ENCODE results near the gene OSBPL8. TPM values are rescaled to one million over a fixed set of nuclear protein-coding genes. Genes with fewer than 3 reads are reported as not detected.

OSBPL8 gene
- total and polyA plus RNA-seq, 2 of the 8 experiments (the other 6 are each of a cell fraction or from before 2014, with no cell fraction given), result 10.9 to 81.1 TPM

DNA sequence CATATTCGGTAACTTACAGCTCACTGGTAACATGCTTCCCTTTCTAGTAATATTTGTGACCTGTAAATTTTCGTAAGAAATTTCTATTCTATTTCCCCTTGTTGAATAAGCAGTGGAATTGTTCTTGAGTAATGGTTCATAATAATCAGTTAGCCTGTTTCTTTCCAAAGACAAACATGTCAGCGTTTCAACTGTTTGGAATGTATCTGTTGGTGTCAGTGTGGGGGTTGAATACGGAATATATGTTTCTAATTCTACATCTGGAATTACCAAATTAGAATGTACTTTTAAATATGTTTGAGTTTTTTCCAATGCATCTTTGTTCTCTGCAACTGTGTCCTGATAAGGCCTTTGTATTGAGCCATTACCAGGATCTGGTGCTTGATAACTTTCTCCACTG, 213.3 kb downstream of the OSBPL8 start:
- no peak overlapping the region for H3K4me2 ChIP-seq (ENCODE audit: insufficient read depth in 1 of 2, low read depth in 2 of 2, low read length in 2 of 2)

More for the DNA sequence above, 213.3 kb downstream of the OSBPL8 start:
- Histone ChIP-seq H3K36me3 (ENCODE audit: control insufficient read depth in 2 of 4, insufficient read depth in 4 of 4, low read length in 3 of 4) (0 out of 8 replicates have a peak, but pooled peaks cover 0 to 2% (median 0%) of the 10 kb centered on the region in 4 experiments), H3K9ac (replicated peaks in 1 of 4; ENCODE audit: extremely low read depth in 1 of 4, low read depth in 3 of 4, low read length in 3 of 4) (no peak overlapping the region), H3K14ac (ENCODE audit: insufficient read length) (no peak overlapping the region), H3K18ac (ENCODE audit: extremely low read depth, low read length) (no peak overlapping the region), H2BK120ac (replicated peaks; ENCODE audit: low read depth, low read length) (no peak overlapping the region), H4K91ac (replicated peaks; ENCODE audit: insufficient read length, low read length) (no peak overlapping the region), H3K79me1 (ENCODE audit: low read depth, low read length) (no peaks in the 10 kb centered on the region), H4K5ac (ENCODE audit: insufficient read length, low read depth, low read length) (no peak overlapping the region), H3K27me3 (replicated peaks in 1 of 4; ENCODE audit: control insufficient read depth in 3 of 4, extremely low read depth in 1 of 4, insufficient read depth in 3 of 4, low read length in 3 of 4) (no peaks in the 10 kb centered on the region), H3K4me3 (ENCODE audit: extremely low read depth in 1 of 4, insufficient read depth in 2 of 4, low read depth in 3 of 4, low read length in 4 of 4) (no peak overlapping the region), H3K27ac (ENCODE audit: low read depth, low read length) (no peak overlapping the region), H3K23ac (ENCODE audit: insufficient read length) (no peak overlapping the region), H3K4me1 (replicated peaks in 1 of 4; ENCODE audit: control insufficient read depth in 3 of 4, insufficient read depth in 4 of 4, low read length in 3 of 4) (peaks cover 0 to 2% (median 0%) of the 10 kb centered on the region in 4 experiments; a peak in 2 of 7 replicates), H2BK5ac (ENCODE audit: low read depth, low read length) (no peak overlapping the region), H2AFZ (ENCODE audit: low read length) (no peak overlapping the region), H4K8ac (ENCODE audit: extremely low read depth, insufficient read depth, low read length) (no peak overlapping the region), H3K56ac (replicated peaks; ENCODE audit: insufficient read length, low read depth, low read length) (no peak overlapping the region), H2BK15ac (ENCODE audit: low read length) (no peak overlapping the region), H2BK20ac (ENCODE audit: low read length) (no peak overlapping the region), H3K23me2 (ENCODE audit: low read depth, low read length) (peaks cover 4% of the 10 kb centered on the region), H3K4ac (replicated peaks; ENCODE audit: insufficient read length, low read depth, low read length) (no peak overlapping the region), H2BK12ac (ENCODE audit: low read depth, low read length) (no peak overlapping the region), H3K79me2 (ENCODE audit: control insufficient read depth in 1 of 2, insufficient read depth in 2 of 2, low read length in 2 of 2) (peaks cover 0 to 24% of the 10 kb centered on the region in 2 experiments; a peak in 2 of 4 replicates), H3K9me3 (ENCODE audit: insufficient read depth in 2 of 2, low read depth in 1 of 2, low read length in 1 of 2) (no peaks in the 10 kb centered on the region), H2AK5ac (ENCODE audit: low read depth, low read length) (no peak overlapping the region), H4K20me1 (replicated peaks in 1 of 2; ENCODE audit: control insufficient read depth in 1 of 2, insufficient read depth in 2 of 2, low read length in 2 of 2) (no peaks in the 10 kb centered on the region)
- ChIA-PET POLR2A (ENCODE audit: partially characterized antibody) (interaction anchor here (0.9 kb wide), 1 partner anchor 10 kb away, joined by 4 read pairs; no protein-coding TSS in a partner anchor), CTCF (ENCODE audit: partially characterized antibody) (interaction anchor here (1.3 kb wide), 1 partner anchor 187 kb away, joined by 4 read pairs; no protein-coding TSS in a partner anchor)
- 92% methylated on average over 4 of the region's 4 CpGs; no CpG with 5 or more reads in 1 of the 2 experiments for WGBS, 2 experiments (ENCODE audit: extremely low coverage in 1 of 2, insufficient coverage in 1 of 2, insufficient read length in 1 of 2, insufficient replicate concordance in 2 of 2, low coverage in 1 of 2, low lambda C conversion rate in 2 of 2, missing lambda C conversion rate in 1 of 2)
- FAIRE-seq (no peak), DNase-seq (ENCODE audit: low read depth in 1 of 2, low spot score in 2 of 2) (no peak)
- TF ChIP-seq POLR2A (IDR thresholded peaks at IDR 0.05; ENCODE audit: control extremely low read depth in 1 of 2, low read depth in 2 of 2, low read length in 2 of 2) (no peak), NRF1 (IDR thresholded peaks at IDR 0.05; ENCODE audit: low read depth, low read length) (no peak), BACH1 (IDR thresholded peaks at IDR 0.05; ENCODE audit: low read length) (no peak)

Data from H1 (cell line).